ENCODE results near the gene XRCC4. TPM values are rescaled to one million over a fixed set of nuclear protein-coding genes. Genes with fewer than 3 reads are reported as not detected.

The XRCC4 gene
- total and polyA plus RNA-seq, 7 donors = 4.6 to 11.3 (median 7.6) TPM

DNA sequence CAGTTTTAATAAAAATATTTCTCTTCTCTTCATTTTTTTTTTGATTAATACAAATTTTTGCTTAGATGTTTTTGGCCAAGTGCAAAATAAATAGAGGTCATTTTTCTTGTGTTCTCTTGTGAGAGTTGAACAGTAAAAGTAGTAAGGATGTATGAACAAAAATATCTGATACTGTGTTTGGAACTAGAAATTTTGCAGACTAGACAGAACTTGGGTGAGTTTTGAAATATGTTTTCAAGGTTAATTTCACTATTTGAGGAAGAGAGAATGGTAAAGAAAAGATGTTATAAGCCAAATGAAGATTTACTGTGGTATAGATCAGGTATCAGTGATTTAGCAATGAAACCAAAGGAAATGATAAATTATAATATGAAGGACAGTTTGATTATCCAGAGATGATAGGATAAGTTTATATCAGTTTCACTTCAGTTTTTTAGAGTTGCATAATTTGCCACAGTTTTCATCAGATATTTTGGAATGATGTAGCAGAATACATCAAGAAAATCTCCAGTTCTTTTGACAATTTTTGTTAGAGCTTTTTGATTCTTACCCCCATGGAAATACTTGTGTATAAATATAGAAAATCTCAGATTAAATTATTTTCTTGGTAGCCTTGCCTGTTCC is 246.3 kb downstream of the XRCC4 start:
- no peak for DNase-seq
- H3K4me3 ChIP-seq = no peak overlapping the region
- intact Hi-C loops (cut with DNase I) = no loop called here
- H3K27me3 ChIP-seq = no peaks in the 10 kb centered on the region
- no peaks in the 10 kb centered on the region for H3K9me3 ChIP-seq
- no peaks in the 10 kb centered on the region for H3K4me1 ChIP-seq
- TF ChIP-seq, protein P1, sequence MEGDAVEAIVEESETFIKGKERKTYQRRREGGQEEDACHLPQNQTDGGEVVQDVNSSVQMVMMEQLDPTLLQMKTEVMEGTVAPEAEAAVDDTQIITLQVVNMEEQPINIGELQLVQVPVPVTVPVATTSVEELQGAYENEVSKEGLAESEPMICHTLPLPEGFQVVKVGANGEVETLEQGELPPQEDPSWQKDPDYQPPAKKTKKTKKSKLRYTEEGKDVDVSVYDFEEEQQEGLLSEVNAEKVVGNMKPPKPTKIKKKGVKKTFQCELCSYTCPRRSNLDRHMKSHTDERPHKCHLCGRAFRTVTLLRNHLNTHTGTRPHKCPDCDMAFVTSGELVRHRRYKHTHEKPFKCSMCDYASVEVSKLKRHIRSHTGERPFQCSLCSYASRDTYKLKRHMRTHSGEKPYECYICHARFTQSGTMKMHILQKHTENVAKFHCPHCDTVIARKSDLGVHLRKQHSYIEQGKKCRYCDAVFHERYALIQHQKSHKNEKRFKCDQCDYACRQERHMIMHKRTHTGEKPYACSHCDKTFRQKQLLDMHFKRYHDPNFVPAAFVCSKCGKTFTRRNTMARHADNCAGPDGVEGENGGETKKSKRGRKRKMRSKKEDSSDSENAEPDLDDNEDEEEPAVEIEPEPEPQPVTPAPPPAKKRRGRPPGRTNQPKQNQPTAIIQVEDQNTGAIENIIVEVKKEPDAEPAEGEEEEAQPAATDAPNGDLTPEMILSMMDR (IDR thresholded peaks at IDR 0.05) = no peak
- TF ChIP-seq POLR2AphosphoS5 (IDR thresholded peaks at IDR 0.05) (no peak), EP300 (IDR thresholded peaks at IDR 0.05) (no peak), POLR2A (IDR thresholded peaks at IDR 0.05) (no peak)
- H3K27ac ChIP-seq = no peak overlapping the region
- H3K36me3 ChIP-seq = no peaks in the 10 kb centered on the region

DNA sequence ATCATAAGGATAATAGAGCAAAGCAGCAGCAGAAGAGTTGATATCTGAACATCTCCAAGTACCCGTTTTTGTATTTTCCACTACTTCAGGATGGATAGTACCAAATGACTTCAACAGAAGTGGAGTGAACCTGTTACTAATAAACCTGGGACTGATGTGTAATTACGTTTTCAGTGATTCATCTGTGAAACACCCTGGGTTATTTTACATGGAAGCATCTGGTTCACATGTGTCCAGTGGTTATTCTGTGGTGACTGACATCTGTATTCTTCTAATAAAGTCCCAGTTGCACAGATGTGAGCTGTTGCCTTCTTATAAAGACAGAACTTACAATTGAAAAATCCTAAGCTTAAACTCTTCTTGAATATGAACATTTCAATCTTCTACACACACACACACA is 254.5 kb downstream of the XRCC4 start:
- TF ChIP-seq POLR2A (IDR thresholded peaks at IDR 0.05) = no peak
- no peak for TF ChIP-seq POLR2AphosphoS5 (IDR thresholded peaks at IDR 0.05)
- TF ChIP-seq EP300 (IDR thresholded peaks at IDR 0.05) = no peak
- TF ChIP-seq, protein P1 (IDR thresholded peaks at IDR 0.05) = no peak
- no peaks in the 10 kb centered on the region for H3K36me3 ChIP-seq
- H3K4me3 ChIP-seq = no peak overlapping the region
- no peaks in the 10 kb centered on the region for H3K9me3 ChIP-seq
- intact Hi-C loops (cut with DNase I) = no loop called here
- no peaks in the 10 kb centered on the region for H3K27me3 ChIP-seq
- 74 to 89% methylated on average over 2 of the region's 2 CpGs for WGBS, 2 donors
- H3K27ac ChIP-seq = no peak overlapping the region
- no peaks in the 10 kb centered on the region for H3K4me1 ChIP-seq
- no peak for DNase-seq

- Histone ChIP-seq H3K27me3 (no peaks in the 10 kb centered on the region), H3K4me1 (no peaks in the 10 kb centered on the region), H3K36me3 (no peaks in the 10 kb centered on the region), H3K27ac (no peak overlapping the region), H3K9me3 (no peaks in the 10 kb centered on the region), H3K4me3 (no peak overlapping the region)
- TF ChIP-seq EP300 (IDR thresholded peaks at IDR 0.05) (no peak), POLR2A (IDR thresholded peaks at IDR 0.05) (no peak), POLR2AphosphoS5 (IDR thresholded peaks at IDR 0.05) (no peak)
- TF ChIP-seq, protein P1 (IDR thresholded peaks at IDR 0.05) = no peak
- 89 to 90% methylated on average over 4 of the region's 4 CpGs for WGBS, 2 donors
- intact Hi-C loops (cut with DNase I) = no loop called here
- DNase-seq = no peak
Measured at GRCh38 chr5:83337453-83338035, 260.2 kb downstream of the XRCC4 start.

DNA sequence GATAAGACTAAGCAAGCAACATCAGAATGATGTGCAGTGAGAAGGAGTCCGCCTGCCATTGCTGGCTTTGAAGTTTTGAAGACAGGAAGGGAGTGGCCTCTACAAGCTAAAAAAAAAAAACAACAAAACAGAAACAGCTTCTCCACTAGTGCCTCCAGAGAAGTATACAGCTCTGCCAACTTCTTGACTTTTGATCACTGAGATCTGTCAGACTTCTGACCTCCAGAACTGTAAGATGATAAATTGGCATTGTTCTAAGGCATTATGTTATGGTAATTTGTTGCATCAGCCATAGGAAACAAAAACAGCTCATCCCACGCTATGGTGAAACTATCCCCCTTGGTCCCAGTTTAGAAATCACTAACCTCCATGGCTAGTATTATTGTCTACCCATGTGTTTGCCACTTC is 263.2 kb downstream of the XRCC4 start:
- Histone ChIP-seq H3K36me3 (no peaks in the 10 kb centered on the region), H3K9me3 (no peaks in the 10 kb centered on the region), H3K27me3 (no peaks in the 10 kb centered on the region), H3K4me3 (no peak overlapping the region), H3K27ac (no peak overlapping the region), H3K4me1 (peaks cover 0 to 8% (median 3%) of the 10 kb centered on the region in 4 donors)
- 75 to 87% methylated on average over 2 of the region's 2 CpGs for WGBS, 2 donors
- intact Hi-C loops (cut with DNase I) = no loop called here
- DNase-seq = no peak
- TF ChIP-seq POLR2A (IDR thresholded peaks at IDR 0.05) (no peak), EP300 (IDR thresholded peaks at IDR 0.05) (no peak), POLR2AphosphoS5 (IDR thresholded peaks at IDR 0.05) (no peak)
- TF ChIP-seq, protein P1 (IDR thresholded peaks at IDR 0.05) = no peak

Data from sigmoid colon (tissue), 7 donors.